Caki2 (cell line): ENCODE results near the gene RIMKLA. TPM values are rescaled to one million over a fixed set of nuclear protein-coding genes. Genes with fewer than 3 reads are reported as not detected.

Experiments used
- DNase-seq: peaks from one replicate; pipeline ENCODE4 v3.0.0-alpha.2; 2015; ENCODE audit warnings: low read depth
- in situ Hi-C: cut with HindIII; loops from 2 replicates; pipeline ENCODE4 v1.10.0; 2016; ENCODE audit warnings: low sequenced_read_pairs, low pct_unique_long_range_greater_than_20kb, mixed read lengths
- total RNA-seq: library from RNA; depleted of rRNA; stranded (reverse); fragments of >200 nt; shearing (Covaris generic); gene quantifications from 2 replicates; pipeline ENCODE4 v1.2.3, GENCODE V29; 2014; ENCODE audit warnings: low replicate concordance

RIMKLA gene
- total RNA-seq, 1 experiment from 2014 or later = 7.8 TPM

DNA sequence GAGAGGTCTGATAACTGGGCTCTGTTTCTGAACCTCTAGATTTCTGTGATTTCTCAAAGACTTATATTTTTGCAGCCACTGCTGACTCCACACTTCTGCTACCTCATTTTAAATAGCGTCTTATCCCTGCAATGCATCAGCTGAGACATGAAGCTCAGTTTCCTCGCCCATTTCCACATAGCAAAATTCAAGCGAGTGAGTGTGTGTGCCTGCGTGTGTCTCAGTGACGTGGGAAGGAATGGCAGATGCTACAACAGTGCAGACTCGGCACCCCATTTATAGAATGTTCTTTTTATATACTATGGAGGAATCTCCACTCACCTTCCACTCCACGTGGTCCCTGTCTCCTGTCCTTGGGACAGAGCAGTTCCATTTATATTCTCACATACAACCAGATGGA lies 39.5 kb downstream of the RIMKLA start:
- no peak for DNase-seq
- in situ Hi-C loops = no loop called here

DNA sequence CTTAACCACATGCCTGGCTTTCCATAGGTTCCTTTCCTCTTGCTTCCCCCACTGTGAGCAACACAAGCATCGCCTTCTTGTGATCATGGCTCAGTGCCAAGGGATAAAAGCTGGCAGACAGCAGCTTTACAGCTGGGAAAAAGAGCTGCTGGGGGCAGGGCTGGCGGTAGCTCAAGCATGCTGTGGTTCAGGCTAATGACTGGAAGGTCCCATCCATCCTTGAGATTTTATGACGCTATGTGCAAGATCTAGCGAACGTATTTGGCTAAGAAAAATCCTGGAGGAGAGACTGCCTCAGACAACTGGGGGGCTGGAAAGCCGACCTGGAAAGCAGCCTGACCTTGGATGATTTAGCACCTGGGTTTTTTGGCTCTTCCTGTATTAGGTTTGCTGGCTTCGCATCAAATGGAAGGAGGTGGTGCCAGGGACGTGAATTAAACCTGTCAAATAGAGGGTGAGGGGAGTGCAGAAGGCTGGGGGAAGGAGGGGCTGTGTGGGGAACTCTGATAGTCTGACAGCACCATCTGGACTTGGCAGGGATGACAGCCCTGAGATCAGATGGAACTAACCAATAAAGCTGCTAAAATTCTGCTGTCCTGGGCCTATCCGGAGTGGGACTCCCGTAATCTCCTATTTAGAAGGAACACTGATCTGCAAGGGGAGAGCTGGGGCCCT lies 40.5 kb downstream of the RIMKLA start:
- peak; percentile 59 for DNase-seq
- in situ Hi-C loops = no loop called here

GRCh38 chr1:42422737-42423136 lies 42.1 kb downstream of the RIMKLA start:
- in situ Hi-C loops = no loop called here
- DNase-seq = no peak

DNA sequence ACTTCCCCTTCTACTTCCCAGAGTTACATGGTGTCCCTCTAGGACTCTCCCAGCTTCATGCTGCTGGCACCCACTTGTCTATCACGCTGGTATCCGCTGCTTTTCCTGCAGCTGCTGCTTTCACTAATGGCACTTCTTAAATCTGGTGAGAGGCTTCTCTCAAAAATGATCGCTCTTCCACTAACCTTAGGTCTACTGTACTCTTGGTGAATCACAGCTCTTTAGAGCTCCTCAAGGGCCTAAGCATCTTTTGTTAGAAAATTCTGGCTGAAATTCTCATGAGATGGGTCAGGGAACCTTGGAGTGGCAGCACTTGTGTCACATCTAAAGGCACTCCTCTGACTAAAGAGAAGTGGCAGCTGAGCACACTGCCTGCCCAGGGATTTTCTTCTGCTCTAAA lies 43.1 kb downstream of the RIMKLA start:
- no peak for DNase-seq
- in situ Hi-C loops = no loop called here

DNA sequence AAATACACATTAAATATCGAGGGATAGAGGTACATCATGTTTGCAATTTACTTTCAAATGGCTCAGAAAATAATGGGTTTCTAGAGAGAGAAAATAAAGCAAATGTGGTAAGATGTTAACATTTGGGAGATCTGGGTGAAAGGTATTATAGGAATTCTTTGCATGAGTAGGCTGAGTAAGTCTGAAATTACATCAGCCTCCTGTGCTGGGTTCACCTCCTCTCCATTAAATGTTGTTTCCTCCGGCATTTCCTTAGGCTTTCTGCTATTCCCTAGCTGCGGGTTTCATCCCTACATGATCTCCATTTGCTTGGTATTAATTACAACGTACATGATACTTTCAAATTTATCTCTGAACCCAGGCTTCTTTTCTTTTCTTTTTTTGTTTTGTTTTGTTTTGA lies 43.6 kb downstream of the RIMKLA start:
- no peak for DNase-seq
- in situ Hi-C loops = no loop called here

DNA sequence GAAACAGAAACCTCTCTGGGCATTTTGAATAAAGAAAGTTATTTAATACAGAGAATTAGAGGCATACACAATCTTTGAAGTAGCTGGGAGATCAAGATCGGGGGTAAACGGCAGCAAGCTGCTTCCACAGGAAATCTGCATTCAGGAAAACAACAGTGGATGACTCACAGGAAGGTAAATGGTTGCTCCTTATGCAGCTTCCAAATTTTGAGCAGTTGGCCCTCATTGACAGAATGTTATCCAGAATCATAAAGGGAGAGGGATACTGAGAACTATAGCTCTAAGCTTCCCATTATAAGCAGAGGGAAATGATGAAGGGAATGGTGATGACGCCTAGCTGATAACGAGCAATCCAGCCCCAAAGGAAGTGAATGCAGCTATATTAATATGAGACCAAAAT lies 46.6 kb downstream of the RIMKLA start:
- DNase-seq = no peak

DNA sequence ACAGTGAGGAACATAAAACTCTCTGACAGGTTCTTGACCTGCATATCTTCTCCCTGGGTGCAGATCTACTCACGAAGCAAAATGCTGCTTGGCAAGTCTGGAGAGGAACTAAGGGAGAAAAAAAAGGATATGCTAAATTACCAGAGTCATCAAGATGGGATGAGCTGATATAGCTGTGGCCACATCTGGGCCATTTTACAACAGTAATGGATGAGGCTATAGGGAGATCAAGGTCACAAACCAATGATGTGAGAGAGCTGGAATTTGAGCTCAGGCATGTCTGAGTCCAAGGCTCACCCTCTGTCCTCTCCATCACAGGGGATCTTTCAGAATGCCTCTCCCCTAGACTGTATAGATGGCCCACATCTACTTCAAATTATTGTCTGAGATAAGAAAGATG lies 49.0 kb downstream of the RIMKLA start:
- in situ Hi-C loops = no loop called here
- DNase-seq = no peak

More for the DNA sequence above, 46.6 kb downstream of the RIMKLA start:
- in situ Hi-C loops = no loop called here

DNA sequence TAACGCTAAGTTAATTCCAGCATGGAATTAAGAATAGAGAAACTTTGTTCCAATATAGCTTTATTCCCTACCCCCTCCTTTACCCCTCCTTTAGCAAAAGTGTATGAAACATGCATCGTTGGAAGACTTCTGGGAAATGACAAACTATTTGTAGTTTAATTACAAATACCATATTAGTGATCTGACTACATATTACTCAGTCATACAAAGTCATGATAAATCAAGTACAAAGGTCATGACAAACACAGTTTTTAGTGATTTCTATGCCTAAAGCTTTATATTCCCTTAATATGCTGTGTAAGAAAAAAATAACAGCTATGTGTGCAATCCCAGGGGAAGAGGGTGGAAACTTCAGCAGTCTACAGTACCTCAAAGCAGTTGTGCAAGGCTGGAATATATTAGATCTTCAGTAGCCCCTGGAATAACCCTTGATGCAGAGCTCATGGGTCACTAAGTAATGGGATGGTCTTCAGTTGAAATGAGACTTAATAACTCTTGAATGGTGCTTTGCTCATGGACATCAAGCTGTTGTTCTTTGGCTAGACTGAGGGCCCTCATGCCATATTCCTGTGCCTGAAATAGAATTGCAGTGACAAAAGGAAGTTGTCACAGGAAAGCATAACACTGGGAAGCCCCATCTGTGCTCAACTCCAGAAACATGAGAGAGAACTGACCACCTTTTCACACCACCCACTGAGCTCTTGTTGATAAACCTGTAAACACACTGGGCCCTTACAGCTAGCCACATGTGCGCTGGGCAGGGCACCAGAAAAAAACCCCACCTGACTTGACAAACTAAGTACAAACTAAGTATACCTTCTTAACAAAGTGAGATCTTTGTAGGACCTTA lies 49.9 kb downstream of the RIMKLA start:
- DNase-seq = no peak
- in situ Hi-C loops = no loop called here

DNA sequence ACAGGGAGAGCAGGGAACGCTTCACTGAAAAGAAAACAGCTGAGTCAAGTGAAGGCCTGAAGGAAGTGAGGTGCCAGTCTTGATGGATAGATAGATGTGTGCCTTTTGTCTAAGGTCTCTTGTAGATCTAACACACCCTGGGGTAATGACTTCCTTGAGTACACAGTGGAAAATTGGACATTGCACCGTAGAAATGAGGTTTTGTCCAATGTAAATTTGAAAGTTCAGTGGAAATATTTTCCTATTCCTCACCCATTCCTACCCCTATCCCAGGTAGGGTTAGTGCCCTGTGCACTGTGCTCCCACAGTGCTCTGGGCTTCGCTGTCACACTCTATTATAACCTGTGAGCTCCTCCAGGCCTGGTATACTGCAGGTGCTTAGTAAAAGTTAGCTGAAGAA lies 50.9 kb downstream of the RIMKLA start:
- in situ Hi-C loops = no loop called here
- no peak for DNase-seq

- DNase-seq = no peak
- in situ Hi-C loops = no loop called here
These were observed 52.1 kb downstream of the RIMKLA start for GRCh38 chr1:42432714-42433113.

DNA sequence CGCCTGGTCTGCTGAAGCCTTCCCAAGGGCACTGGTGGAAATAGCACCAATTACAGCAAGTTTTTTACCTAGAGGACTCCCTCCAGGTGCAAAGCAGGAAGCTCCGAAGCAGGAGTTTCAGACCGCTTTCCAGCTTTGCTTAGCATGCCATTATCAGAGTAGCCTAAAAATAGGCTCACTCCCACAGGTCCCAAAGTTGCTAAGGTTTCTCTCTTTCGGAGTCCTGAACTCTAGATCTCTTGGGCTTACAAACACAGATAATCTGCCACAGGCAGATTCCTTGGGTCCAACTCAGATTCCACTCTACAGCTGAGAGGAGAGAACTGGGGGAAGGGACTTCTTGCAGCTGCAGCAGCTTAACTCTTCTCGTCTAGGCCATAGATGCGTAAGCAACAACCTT lies 52.8 kb downstream of the RIMKLA start:
- in situ Hi-C loops = no loop called here
- no peak for DNase-seq

DNA sequence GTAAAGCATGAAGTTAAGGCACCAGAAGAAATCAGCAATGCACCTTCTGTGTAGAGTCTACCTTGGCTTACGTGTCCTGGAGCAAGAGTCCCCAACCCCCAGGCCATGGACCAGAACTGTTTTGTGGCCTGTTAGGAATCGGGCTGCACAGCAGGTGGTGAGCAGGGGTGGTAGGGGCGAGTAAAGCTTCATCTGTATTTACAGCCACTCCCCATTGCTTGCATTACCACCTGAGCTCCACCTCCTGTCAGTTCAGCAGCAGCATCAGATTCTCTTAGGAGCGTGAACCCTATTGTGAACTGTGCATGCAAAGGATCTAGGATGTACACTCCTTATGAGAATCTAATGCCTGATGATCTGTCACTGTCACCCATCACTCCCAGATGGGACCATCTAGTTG lies 53.7 kb downstream of the RIMKLA start:
- no peak for DNase-seq
- in situ Hi-C loops = no loop called here

DNA sequence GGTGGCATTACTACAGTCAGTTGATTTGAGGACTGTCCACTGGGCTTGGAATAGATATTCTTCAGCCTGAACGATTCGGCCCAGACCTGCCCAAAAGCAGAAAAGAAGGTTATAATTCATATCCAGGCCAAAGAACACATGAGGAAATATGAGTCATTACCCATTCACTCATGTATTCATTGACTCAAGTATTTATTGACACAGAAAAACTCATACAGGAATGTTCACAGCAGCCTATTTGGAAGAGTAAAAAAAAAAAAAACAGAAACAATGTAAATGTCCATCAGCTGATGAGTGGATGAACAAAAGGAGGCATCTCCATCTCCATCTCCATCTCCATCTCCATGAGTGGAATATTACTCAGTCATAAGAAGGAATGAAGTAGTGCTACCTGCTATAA lies 59.3 kb downstream of the RIMKLA start:
- peak; percentile 57 for DNase-seq
- in situ Hi-C loops = no loop called here

DNA sequence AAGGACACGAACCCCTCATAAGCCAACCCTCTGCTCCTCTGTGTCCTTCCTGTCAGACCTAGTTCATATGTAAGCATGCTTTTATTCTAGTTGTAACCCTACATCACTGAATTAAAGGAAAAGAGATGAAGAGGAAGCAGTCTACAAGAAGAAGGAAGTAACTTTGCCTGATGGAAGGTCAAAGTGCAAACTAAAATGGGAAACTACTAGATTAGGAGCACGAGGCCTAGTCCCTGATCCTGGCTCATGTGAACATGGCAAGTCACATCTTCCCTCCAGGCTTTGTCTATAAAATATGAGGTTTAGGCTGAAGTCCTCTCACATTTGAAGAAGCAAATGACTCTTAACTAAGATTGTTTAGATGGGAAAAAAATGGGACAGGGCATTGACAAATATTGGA lies 62.1 kb downstream of the RIMKLA start:
- in situ Hi-C loops = no loop called here
- DNase-seq = no peak

DNA sequence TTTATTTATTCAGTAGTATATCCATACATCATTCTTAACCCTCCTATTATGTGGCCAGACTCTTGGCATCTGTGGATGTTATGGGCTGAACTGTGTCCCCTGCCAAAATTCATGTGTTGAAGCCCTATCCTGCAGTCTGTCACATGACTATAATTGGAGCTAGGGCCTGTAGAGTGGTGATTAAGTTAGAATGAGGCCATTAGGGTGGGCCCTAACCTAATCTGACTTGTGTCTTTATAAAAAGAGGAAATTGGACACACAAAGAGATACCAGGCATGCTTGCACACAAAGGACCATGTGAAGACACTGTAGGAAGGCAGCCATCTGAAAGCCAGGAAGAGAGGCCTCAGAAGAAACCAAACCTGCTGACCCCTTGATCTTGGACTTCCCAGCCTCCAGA lies 68.7 kb downstream of the RIMKLA start:
- in situ Hi-C loops = no loop called here

GRCh38 chr1:42450061-42450460 lies 69.5 kb downstream of the RIMKLA start:
- in situ Hi-C loops = no loop called here
- DNase-seq = no peak

More for the DNA sequence above, 68.7 kb downstream of the RIMKLA start:
- no peak for DNase-seq

GRCh38 chr1:42453386-42453785 lies 72.8 kb downstream of the RIMKLA start:
- DNase-seq = no peak
- in situ Hi-C loops = no loop called here

- in situ Hi-C loops = no loop called here
- peak; percentile 49 for DNase-seq
These were observed 73.8 kb downstream of the RIMKLA start for GRCh38 chr1:42454403-42454802.

- in situ Hi-C loops = no loop called here
- peak; percentile 87 for DNase-seq
These were observed 75.6 kb downstream of the RIMKLA start, which contains the start of the genes PPCS and ZMYND12 for GRCh38 chr1:42456010-42456753. Gene PPCS (plus strand): TSS chr1:42456543. CDS start chr1:42456566, 23 bp downstream. Gene ZMYND12 (minus strand): TSS chr1:42456022. CDS start chr1:42455997, 25 bp downstream.
